ENCODE data around the gene HSPA9. TPM values are rescaled to one million over a fixed set of nuclear protein-coding genes. Genes with fewer than 3 reads are reported as not detected.

Gene HSPA9
- total RNA-seq, 1 donor from 2014 or later: 216 TPM

Small RNA genes lying within 50 kb of the gene (small RNA-seq; reads per million reads assigned to genes)
- gene RF00154: 14.9 reads per million, percentile 96 among the genes with 10 or more reads in this experiment
- gene RF01210: not detected
- 161 reads per million, percentile 98 among the genes with 10 or more reads in this experiment for gene SNORD63

Other genes with a start within 250 kb of the HSPA9 start
- gene CDC25C, start 243.6 kb downstream of the HSPA9 start, total RNA-seq: 2.4 TPM
- gene FAM53C, start 237.1 kb downstream of the HSPA9 start, total RNA-seq: 19.2 TPM
- 81.9 TPM for gene KDM3B, start 222.7 kb downstream of the HSPA9 start, total RNA-seq
- gene REEP2, start 136.3 kb downstream of the HSPA9 start, total RNA-seq: 70.9 TPM
- gene EGR1, start 109.9 kb downstream of the HSPA9 start, total RNA-seq: 0.82 TPM
- 71.7 TPM for gene ETF1, start 32.2 kb downstream of the HSPA9 start, total RNA-seq
- gene CTNNA1, start 178.0 kb upstream of the HSPA9 start, total RNA-seq: 220 TPM